Measurements from ENCODE around the gene PEX5. TPM values are rescaled to one million over a fixed set of nuclear protein-coding genes. Genes with fewer than 3 reads are reported as not detected.
"Not testable (repeated sequence)": the region's sequence is repeated elsewhere in the genome, so short reads cannot be mapped to it uniquely, and the experiment has no call there.

The PEX5 gene
- total RNA-seq, 4 donors from 2014 or later: 32.8 to 53.5 (median 38.4) TPM

DNA sequence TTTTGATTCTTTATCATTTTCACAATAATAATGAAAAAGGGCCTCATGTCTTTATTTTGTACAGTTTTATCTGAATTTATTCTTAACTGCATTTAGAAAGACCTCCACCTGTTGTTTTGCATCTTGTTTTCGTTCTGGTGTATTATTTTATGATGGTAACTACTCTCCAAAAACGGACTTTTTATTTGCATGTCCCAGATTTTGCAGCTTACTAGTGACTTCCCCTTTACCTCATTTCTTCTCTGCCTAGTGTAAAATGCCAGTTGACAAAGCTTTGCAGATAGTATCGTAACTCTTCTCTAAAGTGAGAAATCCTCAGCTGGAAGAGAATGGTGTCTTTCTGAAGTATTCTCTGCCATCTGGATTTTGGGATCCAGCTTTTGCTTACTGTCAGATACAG, 17.2 kb downstream of the PEX5 start:
- Histone ChIP-seq H3K4me3 (no peak overlapping the region), H3K4me1 (no peaks in the 10 kb centered on the region), H3K27ac (replicated peaks in 1 of 4) (no peak overlapping the region), H3K9me3 (peaks cover 0 to 9% (median 0%) of the 10 kb centered on the region in 4 donors), H3K36me3 (peaks cover 76 to 100% (median 86%) of the 10 kb centered on the region in 4 donors), H3K27me3 (no peaks in the 10 kb centered on the region)
- WGBS: 92% methylated on average over 3 of the region's 3 CpGs
- intact Hi-C loops (cut with DNase I): no loop called here
- TF ChIP-seq EP300 (IDR thresholded peaks at IDR 0.05): no peak
- TF ChIP-seq POLR2A (IDR thresholded peaks at IDR 0.05; ENCODE audit: low read depth): no peak
- peak; percentile 7 for DNase-seq (ENCODE audit: extremely low spot score)

DNA sequence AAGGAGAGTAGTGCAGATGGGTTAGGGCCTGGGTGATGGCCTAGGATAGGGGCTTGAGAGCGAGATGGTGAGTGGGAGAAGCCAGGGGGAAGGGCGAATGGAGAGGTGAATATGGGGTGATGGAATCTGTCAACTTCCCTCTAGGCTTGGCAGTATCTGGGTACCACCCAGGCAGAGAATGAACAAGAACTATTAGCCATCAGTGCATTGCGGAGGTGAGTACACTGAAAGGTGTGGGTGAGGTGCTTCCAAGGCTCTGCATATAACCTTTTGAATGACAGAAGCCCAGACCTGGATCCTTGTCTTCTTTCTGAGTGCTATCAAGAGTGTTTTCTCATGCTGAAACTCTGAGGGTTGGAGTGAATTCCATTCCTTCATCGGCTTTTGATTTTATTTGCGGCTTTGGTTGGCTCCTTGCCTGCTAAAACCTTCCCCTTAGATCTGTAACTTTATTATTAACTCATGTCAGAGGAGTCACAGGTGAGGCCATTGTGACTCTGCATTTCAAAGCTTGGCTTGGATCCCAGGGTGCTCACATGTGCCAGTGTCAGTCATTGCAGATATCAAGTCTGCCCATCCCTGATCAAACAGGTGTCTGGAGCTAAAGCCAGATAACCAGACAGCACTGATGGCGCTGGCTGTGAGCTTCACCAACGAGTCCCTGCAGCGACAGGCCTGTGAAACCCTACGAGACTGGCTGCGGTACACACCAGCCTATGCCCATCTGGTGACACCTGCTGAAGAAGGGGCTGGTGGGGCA, 18.6 kb downstream of the PEX5 start:
- TF ChIP-seq, protein P1, sequence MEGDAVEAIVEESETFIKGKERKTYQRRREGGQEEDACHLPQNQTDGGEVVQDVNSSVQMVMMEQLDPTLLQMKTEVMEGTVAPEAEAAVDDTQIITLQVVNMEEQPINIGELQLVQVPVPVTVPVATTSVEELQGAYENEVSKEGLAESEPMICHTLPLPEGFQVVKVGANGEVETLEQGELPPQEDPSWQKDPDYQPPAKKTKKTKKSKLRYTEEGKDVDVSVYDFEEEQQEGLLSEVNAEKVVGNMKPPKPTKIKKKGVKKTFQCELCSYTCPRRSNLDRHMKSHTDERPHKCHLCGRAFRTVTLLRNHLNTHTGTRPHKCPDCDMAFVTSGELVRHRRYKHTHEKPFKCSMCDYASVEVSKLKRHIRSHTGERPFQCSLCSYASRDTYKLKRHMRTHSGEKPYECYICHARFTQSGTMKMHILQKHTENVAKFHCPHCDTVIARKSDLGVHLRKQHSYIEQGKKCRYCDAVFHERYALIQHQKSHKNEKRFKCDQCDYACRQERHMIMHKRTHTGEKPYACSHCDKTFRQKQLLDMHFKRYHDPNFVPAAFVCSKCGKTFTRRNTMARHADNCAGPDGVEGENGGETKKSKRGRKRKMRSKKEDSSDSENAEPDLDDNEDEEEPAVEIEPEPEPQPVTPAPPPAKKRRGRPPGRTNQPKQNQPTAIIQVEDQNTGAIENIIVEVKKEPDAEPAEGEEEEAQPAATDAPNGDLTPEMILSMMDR (IDR thresholded peaks at IDR 0.05): no peak
- TF ChIP-seq POLR2A (IDR thresholded peaks at IDR 0.05; ENCODE audit: low read depth): no peak
- no peak overlapping the region for H3K27ac ChIP-seq (replicated peaks in 1 of 4)
- H3K27me3 ChIP-seq: no peaks in the 10 kb centered on the region
- H3K36me3 ChIP-seq: peaks cover 69 to 96% (median 78%) of the 10 kb centered on the region in 4 donors
- WGBS: 95% methylated on average over 9 of the region's 10 CpGs
- H3K4me3 ChIP-seq: no peak overlapping the region
- DNase-seq (ENCODE audit: extremely low spot score): peak; percentile 57
- H3K4me1 ChIP-seq: no peaks in the 10 kb centered on the region
- intact Hi-C loops (cut with DNase I): no loop called here
- H3K9me3 ChIP-seq: peaks cover 0 to 9% (median 2%) of the 10 kb centered on the region in 4 donors

DNA sequence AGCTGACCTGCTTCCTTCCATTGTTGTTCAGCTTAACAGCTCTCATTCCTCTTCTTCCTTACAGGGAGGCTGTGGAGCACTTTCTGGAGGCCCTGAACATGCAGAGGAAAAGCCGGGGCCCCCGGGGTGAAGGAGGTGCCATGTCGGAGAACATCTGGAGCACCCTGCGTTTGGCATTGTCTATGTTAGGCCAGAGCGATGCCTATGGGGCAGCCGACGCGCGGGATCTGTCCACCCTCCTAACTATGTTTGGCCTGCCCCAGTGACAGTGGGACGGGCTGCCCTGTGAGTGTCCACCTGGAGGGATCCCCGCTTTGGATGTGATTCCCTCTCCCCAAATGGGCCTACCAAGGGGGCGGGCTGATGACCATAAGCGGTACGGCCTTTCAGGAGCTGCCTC, 20.5 kb downstream of the PEX5 start:
- TF ChIP-seq, protein P1 (IDR thresholded peaks at IDR 0.05): no peak
- TF ChIP-seq EP300 (IDR thresholded peaks at IDR 0.05) (no peak), POLR2AphosphoS5 (IDR thresholded peaks at IDR 0.05) (no peak), POLR2A (IDR thresholded peaks at IDR 0.05; ENCODE audit: low read depth) (no peak)
- no peak overlapping the region for H3K27ac ChIP-seq (replicated peaks in 1 of 4)
- H3K4me1 ChIP-seq: no peaks in the 10 kb centered on the region
- H3K27me3 ChIP-seq: no peaks in the 10 kb centered on the region
- 99% methylated on average over 9 of the region's 14 CpGs for WGBS
- DNase-seq (ENCODE audit: extremely low spot score): peak; percentile 66
- H3K4me3 ChIP-seq: no peak overlapping the region
- intact Hi-C loops (cut with DNase I): no loop called here
- peaks cover 0 to 9% (median 2%) of the 10 kb centered on the region in 4 donors for H3K9me3 ChIP-seq
- peaks cover 53 to 76% (median 65%) of the 10 kb centered on the region in 4 donors for H3K36me3 ChIP-seq

DNA sequence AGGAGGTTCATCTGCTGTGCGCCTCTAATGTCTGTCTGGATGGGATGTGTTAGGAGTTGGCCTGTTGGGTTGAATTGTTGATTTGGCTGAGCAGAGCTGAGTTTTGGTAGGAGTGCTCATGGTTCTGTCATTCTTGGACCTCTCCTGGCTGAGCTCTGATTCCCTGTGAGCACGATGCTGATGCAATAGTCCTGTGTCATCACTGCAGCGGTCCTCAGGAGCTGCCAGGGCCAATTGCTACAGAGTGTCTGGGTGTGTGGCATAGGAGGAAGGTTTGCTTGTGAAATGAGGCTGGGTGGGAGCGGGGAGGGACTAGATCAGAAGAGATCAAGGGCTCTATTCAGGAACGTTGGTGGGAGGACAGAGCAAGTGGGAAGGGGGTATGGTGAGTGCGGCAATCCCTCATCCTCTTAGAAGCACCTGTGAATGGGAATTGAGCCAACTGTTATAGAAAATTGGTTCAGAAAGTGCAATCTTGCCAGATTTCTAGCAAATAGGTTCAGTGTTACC, 21.2 kb downstream of the PEX5 start:
- Histone ChIP-seq H3K4me3 (no peak overlapping the region), H3K9me3 (peaks cover 0 to 9% (median 2%) of the 10 kb centered on the region in 4 donors), H3K36me3 (peaks cover 53 to 69% (median 61%) of the 10 kb centered on the region in 4 donors), H3K27me3 (no peaks in the 10 kb centered on the region), H3K4me1 (no peaks in the 10 kb centered on the region), H3K27ac (replicated peaks in 1 of 4) (no peak overlapping the region)
- 92% methylated on average over 6 of the region's 6 CpGs for WGBS
- intact Hi-C loops (cut with DNase I): no loop called here
- peak; percentile 79 for DNase-seq (ENCODE audit: extremely low spot score)
- no peak for TF ChIP-seq EP300 (IDR thresholded peaks at IDR 0.05)

DNA sequence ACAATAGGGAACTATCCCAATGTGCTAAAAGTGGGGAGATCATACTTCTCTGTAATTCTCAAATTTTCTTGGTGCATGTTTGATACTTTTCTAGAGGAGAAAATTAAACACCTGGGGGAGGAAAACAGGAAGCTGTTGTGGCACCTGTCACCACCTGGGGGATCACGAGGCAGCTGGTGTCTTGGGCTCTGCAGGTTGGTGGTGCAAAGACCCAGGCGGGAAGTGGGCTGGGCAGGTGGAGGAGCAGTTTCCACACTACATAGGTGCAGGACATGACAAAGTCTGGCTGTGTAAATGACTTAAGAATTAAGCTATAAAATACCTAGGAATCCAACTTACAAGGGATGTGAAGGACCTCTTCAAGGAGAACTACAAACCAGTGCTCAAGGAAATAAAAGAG, 23.2 kb downstream of the PEX5 start:
- no peak overlapping the region for H3K4me3 ChIP-seq
- H3K27ac ChIP-seq (replicated peaks in 1 of 4): no peak overlapping the region
- H3K9me3 ChIP-seq: peaks cover 0 to 9% (median 2%) of the 10 kb centered on the region in 4 donors
- TF ChIP-seq, protein P1 (IDR thresholded peaks at IDR 0.05): no peak
- no peak for TF ChIP-seq EP300 (IDR thresholded peaks at IDR 0.05)
- no peak for TF ChIP-seq POLR2AphosphoS5 (IDR thresholded peaks at IDR 0.05)
- no peak for TF ChIP-seq POLR2A (IDR thresholded peaks at IDR 0.05; ENCODE audit: low read depth)
- peaks cover 44 to 49% (median 46%) of the 10 kb centered on the region in 4 donors for H3K36me3 ChIP-seq
- intact Hi-C loops (cut with DNase I): no loop called here
- peak; percentile 17 for DNase-seq (ENCODE audit: extremely low spot score)
- WGBS: 91% methylated on average over 2 of the region's 2 CpGs
- no peaks in the 10 kb centered on the region for H3K4me1 ChIP-seq
- H3K27me3 ChIP-seq: no peaks in the 10 kb centered on the region

DNA sequence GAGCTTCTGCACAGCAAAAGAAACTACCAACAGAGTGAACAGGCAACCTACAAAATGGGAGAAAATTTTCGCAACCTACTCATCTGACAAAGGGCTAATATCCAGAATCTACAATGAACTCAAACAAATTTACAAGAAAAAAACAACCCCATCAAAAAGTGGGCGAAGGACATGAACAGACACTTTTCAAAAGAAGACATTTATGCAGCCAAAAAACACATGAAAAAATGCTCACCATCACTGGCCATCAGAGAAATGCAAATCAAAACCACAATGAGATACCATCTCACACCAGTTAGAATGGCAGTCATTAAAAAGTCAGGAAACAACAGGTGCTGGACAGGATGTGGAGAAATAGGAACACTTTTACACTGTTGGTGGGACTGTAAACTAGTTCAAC, 24.3 kb downstream of the PEX5 start:
- H3K27me3 ChIP-seq; H3K4me3 ChIP-seq; H3K27ac ChIP-seq (replicated peaks in 1 of 4); DNase-seq (ENCODE audit: extremely low spot score); H3K9me3 ChIP-seq; intact Hi-C loops (cut with DNase I); H3K4me1 ChIP-seq: not testable (repeated sequence)
- WGBS: no CpG with 5 or more reads among the region's 2 CpGs
- peaks cover 34 to 39% (median 35%) of the 10 kb centered on the region in 4 donors for H3K36me3 ChIP-seq
